HCT116 (cell line): ENCODE measurements around the gene UPB1. TPM values are rescaled to one million over a fixed set of nuclear protein-coding genes. Genes with fewer than 3 reads are reported as not detected.

Source experiments
- ATAC-seq: fragments of 200-7000 bp; cut with Tn5 transposase; 2 replicates; pipeline ENCODE4 v1.9.1; 2020; ENCODE audit warnings: mild to moderate bottlenecking, moderate library complexity
- BruUV-seq: library from RNA; stranded (reverse); fragments of 400-500 nt; replicated peaks from 2 replicates; lab custom pipeline; 2021; lab: Mats Ljungman, UMichigan
- CTCF ChIA-PET: fragments of 300-600 bp; sonication (Branson Sonifier 250); formaldehyde crosslinking; loops from one replicate; lab custom pipeline; 2021; ENCODE audit warnings: antibody characterized with exemption; lab: Charles Lee
- POLR2A ChIA-PET: fragments of 300-600, 350-600 bp; sonication (Branson Sonifier 250); formaldehyde crosslinking; loops from one replicate; lab custom pipeline; 2021; ENCODE audit warnings: antibody characterized with exemption; lab: Charles Lee
- RAD21 ChIA-PET, 2 experiments: fragments of 300-600 bp; sonication (Branson Sonifier 250); formaldehyde crosslinking; loops; one replicate each; lab custom pipeline; 2023; ENCODE audit warnings: low total read pairs in 2 of 2; ENCODE audit not compliant: uncharacterized antibody in 2 of 2, unreplicated experiment in 2 of 2, low non-redundant PET in 1 of 2; lab: Charles Lee
- DNase-seq: peaks from one replicate; pipeline ENCODE4 v3.0.0-alpha.2; 2010; ENCODE audit warnings: low read depth, low spot score
- H2AFZ ChIP-seq: fragments of 200-600 bp; shearing (Covaris generic), sonication (generic); 2 replicates; pipeline ENCODE4 v1.6.1; 2017; ENCODE audit warnings: low read depth, mixed run types, mixed read lengths, antibody characterized with exemption, low read length; ENCODE audit not compliant: poor library complexity, severe bottlenecking
- H3K27ac ChIP-seq: 2 replicates; pipeline ENCODE4 v1.5.1; 2012; ENCODE audit warnings: low read depth, low read length
- H3K27me3 ChIP-seq: fragments of 200-600 bp; sonication (generic); 2 replicates; pipeline ENCODE4 v1.6.1; 2016; ENCODE audit warnings: mixed run types, low read length, mixed read lengths; ENCODE audit not compliant: insufficient read depth
- H3K36me3 ChIP-seq, 2 experiments: fragments of 200-500 bp in 1 of 2; fragments of 200-600 bp in 1 of 2; sonication (Bioruptor generic) in 1 of 2; sonication (generic) in 1 of 2; 2 replicates each; pipeline versions ENCODE4 v1.5.1 to v1.6.1; 2014 to 2016; ENCODE audit warnings: low read length in 2 of 2, inconsistent platforms in 1 of 2, mixed read lengths in 1 of 2, mixed run types in 1 of 2; ENCODE audit not compliant: insufficient read depth in 2 of 2, control insufficient read depth in 1 of 2
- H3K4me1 ChIP-seq, 2 experiments: fragments of 200-600 bp in 1 of 2; sonication (generic) in 1 of 2; 2 replicates each; pipeline versions ENCODE4 v1.5.1 to v1.6.1; 2012 to 2017; ENCODE audit warnings: low read length in 2 of 2, inconsistent platforms in 1 of 2, mild to moderate bottlenecking in 1 of 2, mixed read lengths in 1 of 2, mixed run types in 1 of 2, moderate library complexity in 1 of 2; ENCODE audit not compliant: insufficient read depth in 2 of 2, control insufficient read depth in 1 of 2
- H3K4me2 ChIP-seq: fragments of 200-600 bp; sonication (generic); 2 replicates; pipeline ENCODE4 v1.6.1; 2017; ENCODE audit warnings: mixed run types, low read length, mixed read lengths
- H3K4me3 ChIP-seq, 2 experiments: fragments of 200-600 bp in 1 of 2; sonication (generic) in 1 of 2; replicated peaks in 1 of 2; 2 replicates each; pipeline ENCODE4 v1.5.1; 2011 to 2016; ENCODE audit warnings: low read length in 2 of 2, control low read depth in 1 of 2, low read depth in 1 of 2, mild to moderate bottlenecking in 1 of 2, mixed read lengths in 1 of 2, mixed run types in 1 of 2
- H3K79me2 ChIP-seq: fragments of 200-600 bp; sonication (generic); 2 replicates; pipeline ENCODE4 v1.6.1; 2017; ENCODE audit warnings: mild to moderate bottlenecking, mixed run types, low read length, moderate library complexity, mixed read lengths; ENCODE audit not compliant: insufficient read depth
- H3K9ac ChIP-seq: fragments of 200-600 bp; sonication (generic); 2 replicates; pipeline ENCODE4 v1.6.1; 2016; ENCODE audit warnings: low read length, mixed read lengths
- H3K9me2 ChIP-seq: fragments of 200-600 bp; sonication (generic), shearing (Covaris generic); 2 replicates; pipeline ENCODE4 v1.6.1; 2017; ENCODE audit warnings: mixed run types, mild to moderate bottlenecking, moderate library complexity; ENCODE audit not compliant: insufficient read depth
- H3K9me3 ChIP-seq, 2 experiments: fragments of 200-500 bp in 1 of 2; fragments of 200-600 bp in 1 of 2; sonication (Bioruptor generic) in 1 of 2; sonication (generic) in 1 of 2; 2 replicates each; pipeline ENCODE4 v1.6.1; 2014 to 2017; ENCODE audit warnings: low read length in 2 of 2, mixed read lengths in 2 of 2, inconsistent platforms in 1 of 2, low read depth in 1 of 2, mild to moderate bottlenecking in 1 of 2, mixed run types in 1 of 2, moderate library complexity in 1 of 2; ENCODE audit not compliant: control insufficient read depth in 1 of 2, insufficient read depth in 1 of 2
- H4K20me1 ChIP-seq: fragments of 200-600 bp; sonication (generic), shearing (Covaris generic); 2 replicates; pipeline ENCODE4 v1.6.1; 2017; ENCODE audit warnings: mixed run types, mild to moderate bottlenecking, moderate library complexity; ENCODE audit not compliant: insufficient read depth
- CBX3 ChIP-seq: IDR thresholded peaks from 2 replicates; pipeline ENCODE4 v1.6.1; 2012; ENCODE audit warnings: low read depth
- EGR1 ChIP-seq: IDR thresholded peaks from 2 replicates; pipeline ENCODE4 v1.6.1; 2012; ENCODE audit warnings: low read depth
- ELF1 ChIP-seq: IDR thresholded peaks from 2 replicates; pipeline ENCODE4 v1.6.1; 2012; ENCODE audit warnings: low read depth, borderline replicate concordance
- EZH2 ChIP-seq: fragments of 200-600 bp; sonication (generic); IDR thresholded peaks from 2 replicates; pipeline ENCODE4 v1.6.1; 2017; ENCODE audit warnings: antibody characterized with exemption, mixed run types
- EZH2phosphoT487 ChIP-seq: fragments of 200-600 bp; IDR thresholded peaks from 2 replicates; pipeline ENCODE4 v1.6.1; 2018; ENCODE audit warnings: antibody characterized with exemption, borderline replicate concordance
- JUND ChIP-seq: IDR thresholded peaks from 2 replicates; pipeline ENCODE4 v1.6.1; 2012
- MAX ChIP-seq: IDR thresholded peaks from 2 replicates; pipeline ENCODE4 v1.6.1; 2012
- POLR2A ChIP-seq: IDR thresholded peaks from 2 replicates; pipeline ENCODE4 v1.7.0; 2011; ENCODE audit warnings: borderline replicate concordance; ENCODE audit not compliant: insufficient read depth, insufficient read length; ENCODE audit errors: extremely low read depth
- POLR2AphosphoS5 ChIP-seq: IDR thresholded peaks from 2 replicates; pipeline ENCODE4 v1.6.1; 2011; ENCODE audit warnings: mild to moderate bottlenecking, low read depth, low read length, moderate library complexity
- RAD21 ChIP-seq: IDR thresholded peaks from 2 replicates; pipeline ENCODE4 v1.6.1; 2012; ENCODE audit warnings: low read depth, mild to moderate bottlenecking
- SIN3A ChIP-seq: IDR thresholded peaks from 2 replicates; pipeline ENCODE4 v1.6.1; 2012; ENCODE audit warnings: low read depth
- SP1 ChIP-seq: IDR thresholded peaks from 2 replicates; pipeline ENCODE4 v1.6.1; 2012; ENCODE audit warnings: low read depth
- YY1 ChIP-seq: IDR thresholded peaks from 2 replicates; pipeline ENCODE4 v1.6.1; 2011; ENCODE audit warnings: low read length, low read depth, moderate library complexity, mild to moderate bottlenecking; ENCODE audit not compliant: insufficient replicate concordance; ENCODE audit errors: extremely low read depth
- ZBTB33 ChIP-seq: IDR thresholded peaks from 2 replicates; pipeline ENCODE4 v1.6.1; 2011; ENCODE audit warnings: mild to moderate bottlenecking, low read length, moderate library complexity; ENCODE audit not compliant: insufficient replicate concordance; ENCODE audit errors: extremely low read depth
- ZFX ChIP-seq: fragments of 450-650 bp; IDR thresholded peaks from 2 replicates; pipeline ENCODE4 v1.6.1; 2017
- ZNF274 ChIP-seq: fragments of 200-500 bp; sonication (Bioruptor generic); IDR thresholded peaks from 2 replicates; pipeline ENCODE4 v1.6.1; 2014; ENCODE audit warnings: mild to moderate bottlenecking, low read depth, low read length, inconsistent platforms
- intact Hi-C: fragments of 100-400 bp; cut with micrococcal nuclease; formaldehyde crosslinking; loops from 2 replicates; pipeline ENCODE4 v1.10.0; 2022
- total RNA-seq: library from RNA; stranded (reverse); gene quantifications from one replicate; pipeline ENCODE4 v1.2.1, GENCODE V29; 2021; ENCODE audit not compliant: unreplicated experiment

UPB1 gene
- total RNA-seq, 1 experiment from 2014 or later, result 0.27 TPM

DNA sequence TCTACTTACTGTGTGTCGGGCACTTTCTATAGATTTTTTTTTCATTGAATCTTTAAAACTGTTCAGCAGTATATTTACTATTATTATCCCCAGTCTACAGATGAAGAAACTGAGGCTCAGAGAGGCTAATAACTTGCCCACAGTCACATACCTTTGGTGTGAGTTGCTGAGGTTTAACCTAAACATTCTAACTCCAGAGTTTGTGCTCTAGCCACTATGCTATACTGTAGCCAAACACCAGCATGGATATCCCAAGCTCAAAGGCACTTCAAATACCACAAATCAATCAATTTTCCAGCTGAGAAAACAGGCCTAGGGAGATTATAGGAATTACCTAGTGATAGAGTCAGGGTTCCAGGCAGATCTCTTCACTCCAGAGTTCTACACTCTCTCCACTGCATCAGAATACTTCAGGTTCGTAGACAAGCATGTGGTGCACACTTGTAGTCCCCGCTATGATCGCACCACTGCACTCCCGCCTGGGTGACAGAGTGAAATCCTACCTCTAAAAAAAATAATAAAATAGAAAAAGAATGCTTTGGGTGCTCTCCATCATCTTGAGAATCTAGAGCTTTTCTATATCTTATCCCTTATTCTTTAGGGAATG is 20.4 kb upstream of the UPB1 start:
- RAD21 ChIA-PET, result no interaction called here
- TF ChIP-seq ZFX, result no peak
- TF ChIP-seq JUND, result no peak
- TF ChIP-seq SIN3A, result no peak
- no peak for TF ChIP-seq MAX
- no peak for TF ChIP-seq EZH2
- TF ChIP-seq CBX3, result no peak
- no peak for TF ChIP-seq POLR2A
- peaks cover 11 to 18% of the 10 kb centered on the region in 2 experiments for H3K4me1 ChIP-seq

DNA sequence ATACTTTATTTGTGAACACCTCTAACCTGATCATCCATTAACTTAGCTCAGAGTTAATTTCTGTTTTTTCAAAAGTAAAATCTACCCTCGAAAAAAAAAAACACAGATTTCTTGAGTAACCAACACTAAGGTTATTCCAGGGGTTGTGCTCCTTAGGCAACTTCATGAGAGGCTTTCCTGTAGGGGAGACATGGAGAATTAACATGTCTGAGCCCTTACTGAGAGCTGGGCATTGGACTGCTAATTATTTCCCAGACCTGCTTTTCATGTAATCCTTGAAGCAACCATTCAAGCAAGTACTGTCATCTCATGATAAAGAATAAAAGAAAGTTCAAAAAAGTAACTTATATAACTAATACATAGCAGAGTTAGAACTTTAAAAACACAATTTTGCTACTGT is 13.5 kb upstream of the UPB1 start:
- ChIA-PET RAD21 (no interaction called here), CTCF (interaction anchor here (0.9 kb wide), 1 partner anchor 60 kb away, joined by 5 read pairs; no protein-coding TSS in a partner anchor), POLR2A (no interaction called here)
- DNase-seq (no peak), ATAC-seq (no peak)
- no peak overlapping the region for H3K4me2 ChIP-seq
- intact Hi-C loops, result no loop called here
- H3K27ac ChIP-seq, result no peak overlapping the region
- H3K36me3 ChIP-seq, result no peaks in the 10 kb centered on the region
- H2AFZ ChIP-seq, result no peak overlapping the region
- no peak overlapping the region for H3K9ac ChIP-seq
- H3K27me3 ChIP-seq, result no peaks in the 10 kb centered on the region
- no peaks in the 10 kb centered on the region for H3K9me3 ChIP-seq
- BruUV-seq, result no TSS peak
- H3K4me3 ChIP-seq, result no peak overlapping the region
- H4K20me1 ChIP-seq, result no peaks in the 10 kb centered on the region
- H3K9me2 ChIP-seq, result no peaks in the 10 kb centered on the region
- no peaks in the 10 kb centered on the region for H3K79me2 ChIP-seq
- H3K4me1 ChIP-seq, result peaks cover 12 to 14% of the 10 kb centered on the region in 2 experiments; a peak in 2 of 4 replicates
- TF ChIP-seq SP1 (no peak), EGR1 (no peak), POLR2AphosphoS5 (no peak), MAX (no peak), YY1 (no peak), JUND (no peak), ZFX (no peak), ELF1 (no peak), ZNF274 (no peak), RAD21 (no peak), ZBTB33 (no peak), EZH2phosphoT487 (no peak), CBX3 (no peak)

More for the DNA sequence above, 20.4 kb upstream of the UPB1 start:
- ATAC-seq (peak; percentile 39), DNase-seq (no peak)
- ChIA-PET CTCF (no interaction called here), POLR2A (interaction anchor here (1.1 kb wide), 1 partner anchor 9 kb away, joined by 3 read pairs; no protein-coding TSS in a partner anchor)
- H3K27me3 ChIP-seq, result no peaks in the 10 kb centered on the region
- no peaks in the 10 kb centered on the region for H3K9me3 ChIP-seq
- peak overlapping the region; percentile 42 for H2AFZ ChIP-seq
- H3K36me3 ChIP-seq, result no peaks in the 10 kb centered on the region
- no peak overlapping the region for H3K9ac ChIP-seq
- no peak overlapping the region for H3K4me3 ChIP-seq
- H3K79me2 ChIP-seq, result no peaks in the 10 kb centered on the region
- BruUV-seq, result no TSS peak
- no peaks in the 10 kb centered on the region for H4K20me1 ChIP-seq
- peak overlapping the region; percentile 61 for H3K4me2 ChIP-seq
- no peak overlapping the region; the same call in 1 of the 2 replicates for H3K27ac ChIP-seq
- H3K9me2 ChIP-seq, result no peaks in the 10 kb centered on the region
- intact Hi-C loops, result no loop called here
